ENCODE results near the gene JCHAIN. TPM values are rescaled to one million over a fixed set of nuclear protein-coding genes. Genes with fewer than 3 reads are reported as not detected.
"Not testable (repeated sequence)": the region's sequence is repeated elsewhere in the genome, so short reads cannot be mapped to it uniquely, and the experiment has no call there.

Gene JCHAIN
- total and polyA plus RNA-seq, 2 of the 13 experiments (the other 11 are each of a cell fraction or from before 2014, with no cell fraction given), result not detected

GRCh38 chr4:70703619-70704214 lies 37.4 kb upstream of the JCHAIN start (continued):
- TF ChIP-seq PHF21A (CRISPR knock-in tag; IDR thresholded peaks at IDR 0.05), result peak; percentile 20; the same call in 1 of the 2 replicates

- H3K4me2 ChIP-seq (ENCODE audit: low read depth, low read length); BruUV-seq (replicated peaks); ATAC-seq; H3K9me3 ChIP-seq (ENCODE audit: low read length); H3K4me3 ChIP-seq (replicated peaks in 1 of 3; ENCODE audit: insufficient read depth in 1 of 3, low read depth in 2 of 3, low read length in 3 of 3); H3K27me3 ChIP-seq (ENCODE audit: control insufficient read depth in 1 of 2, insufficient read depth in 2 of 2, low read length in 2 of 2); CTCF ChIA-PET (ENCODE audit: low intra/inter-chr PET ratio, low total read pairs); DNase-seq (ENCODE audit: low spot score); H4K20me1 ChIP-seq (ENCODE audit: insufficient read depth, low read length); H3K27ac ChIP-seq (ENCODE audit: extremely low read length, insufficient read depth, low read length); H3K9ac ChIP-seq (ENCODE audit: insufficient read depth, low read depth, low read length); FAIRE-seq; in situ Hi-C loops (cut with HindIII; ENCODE audit: extremely low pct_ligation_motif_present, low pct_unique_long_range_greater_than_20kb); H2AFZ ChIP-seq (ENCODE audit: low read length); H3K36me3 ChIP-seq (replicated peaks in 1 of 2; ENCODE audit: control insufficient read depth in 1 of 2, insufficient read depth in 2 of 2, low read length in 2 of 2): not testable (repeated sequence)
- intact Hi-C loops (cut with micrococcal nuclease; ENCODE audit: unreplicated experiment), result loop anchor here (10.0 kb wide), 1 partner anchor 292 kb away; the partner anchor contains the start of gene DCK
- POLR2A ChIA-PET, result interaction anchor here (6.4 kb wide), 1 partner anchor 13 kb away, joined by 75 read pairs; the partner anchor contains the start of gene UTP3
- peaks cover 18% of the 10 kb centered on the region for H3K79me2 ChIP-seq (ENCODE audit: insufficient read depth, low read length)
- 84% methylated on average over 2 of the region's 2 CpGs for WGBS (ENCODE audit: low lambda C conversion rate)
- peaks cover 25% of the 10 kb centered on the region for H3K4me1 ChIP-seq (ENCODE audit: insufficient read depth, low read length)
Measured at GRCh38 chr4:70702592-70702991, 36.3 kb upstream of the JCHAIN start.

GRCh38 chr4:70701271-70701670 lies 35.0 kb upstream of the JCHAIN start:
- POLR2A ChIA-PET, result interaction anchor here (6.4 kb wide), 1 partner anchor 11 kb away, joined by 75 read pairs; the partner anchor contains the start of gene UTP3
- H3K27ac ChIP-seq (ENCODE audit: extremely low read length, insufficient read depth, low read length), result no peak overlapping the region
- H4K20me1 ChIP-seq (ENCODE audit: insufficient read depth, low read length), result no peaks in the 10 kb centered on the region
- DNase-seq (ENCODE audit: low spot score) (no peak), FAIRE-seq (no peak), ATAC-seq (no peak)
- WGBS (ENCODE audit: low lambda C conversion rate), result 19% methylated on average over 1 of the region's 1 CpG
- no peaks in the 10 kb centered on the region for H3K9me3 ChIP-seq (ENCODE audit: low read length)
- intact Hi-C loops (cut with micrococcal nuclease; ENCODE audit: unreplicated experiment), result loop anchor here (10.0 kb wide), 1 partner anchor 294 kb away; the partner anchor contains the start of gene DCK
- H3K4me3 ChIP-seq (replicated peaks in 1 of 3; ENCODE audit: insufficient read depth in 1 of 3, low read depth in 2 of 3, low read length in 3 of 3), result no peak overlapping the region
- CTCF ChIA-PET (ENCODE audit: low intra/inter-chr PET ratio, low total read pairs), result no interaction called here
- H2AFZ ChIP-seq (ENCODE audit: low read length), result no peak overlapping the region
- H3K9ac ChIP-seq (ENCODE audit: insufficient read depth, low read depth, low read length), result no peak overlapping the region
- TF ChIP-seq TCF12 (IDR thresholded peaks at IDR 0.05), result no peak
- no peak for TF ChIP-seq TCF12 (CRISPR knock-in tag; IDR thresholded peaks at IDR 0.05)
- in situ Hi-C loops (cut with HindIII; ENCODE audit: extremely low pct_ligation_motif_present, low pct_unique_long_range_greater_than_20kb), result no loop called here
- no peaks in the 10 kb centered on the region for H3K36me3 ChIP-seq (replicated peaks in 1 of 2; ENCODE audit: control insufficient read depth in 1 of 2, insufficient read depth in 2 of 2, low read length in 2 of 2)
- no peak overlapping the region for H3K4me2 ChIP-seq (ENCODE audit: low read depth, low read length)
- BruUV-seq (replicated peaks), result no TSS peak
- peaks cover 12% of the 10 kb centered on the region for H3K4me1 ChIP-seq (ENCODE audit: insufficient read depth, low read length)
- H3K27me3 ChIP-seq (ENCODE audit: control insufficient read depth in 1 of 2, insufficient read depth in 2 of 2, low read length in 2 of 2), result no peaks in the 10 kb centered on the region; a peak in 1 of 5 replicates
- H3K79me2 ChIP-seq (ENCODE audit: insufficient read depth, low read length), result peaks cover 5% of the 10 kb centered on the region
